PC-9 (cell line): ENCODE data around the gene COG3. TPM values are rescaled to one million over a fixed set of nuclear protein-coding genes. Genes with fewer than 3 reads are reported as not detected.

Experiments
- Bru-seq: library from RNA; stranded (reverse); fragments of 400-500 nt; gene quantifications from one replicate; lab custom pipeline; 2021; lab: Mats Ljungman, UMichigan
- BruChase-seq, 2 experiments: library from RNA; stranded (reverse); fragments of 400-500 nt; gene quantifications; one replicate each; lab custom pipeline; 2021; lab: Mats Ljungman, UMichigan
- BruUV-seq: library from RNA; stranded (reverse); fragments of 400-500 nt; replicated peaks from 2 replicates; lab custom pipeline; 2021; lab: Mats Ljungman, UMichigan
- CTCF ChIA-PET: fragments of 300-600 bp; sonication (Branson Sonifier 250); formaldehyde crosslinking; loops from one replicate; lab custom pipeline; 2022; ENCODE audit warnings: antibody characterized with exemption; lab: Charles Lee
- POLR2A ChIA-PET: fragments of 300-600 bp; sonication (Branson Sonifier 250); formaldehyde crosslinking; loops from one replicate; lab custom pipeline; 2022; ENCODE audit warnings: antibody characterized with exemption; ENCODE audit not compliant: unreplicated experiment; lab: Charles Lee
- DNase-seq, 2 experiments: peaks; one replicate each; pipeline versions ENCODE4 v3.0.0 to v3.0.0-alpha.2; 2015 to 2022; ENCODE audit warnings: mixed read lengths in 1 of 2
- H2AFZ ChIP-seq: fragments of 200-600 bp; sonication (generic); 2 replicates; pipeline ENCODE4 v1.8.1; 2017; ENCODE audit warnings: antibody characterized with exemption
- H3F3A ChIP-seq: fragments of 200-600 bp; sonication (generic); 2 replicates; pipeline ENCODE4 v1.8.1; 2017; ENCODE audit warnings: antibody characterized with exemption, mild to moderate bottlenecking, low read depth; ENCODE audit not compliant: insufficient read depth
- H3K27ac ChIP-seq: fragments of 200-600 bp; sonication (generic); 2 replicates; pipeline ENCODE4 v1.6.1; 2016; ENCODE audit warnings: mixed run types
- H3K27me3 ChIP-seq: fragments of 200-600 bp; sonication (generic); 2 replicates; pipeline ENCODE4 v1.6.1; 2016; ENCODE audit warnings: low read depth, mixed run types; ENCODE audit not compliant: insufficient read depth
- H3K36me3 ChIP-seq: fragments of 200-600 bp; sonication (generic); 2 replicates; pipeline ENCODE4 v1.6.1; 2016; ENCODE audit warnings: low read depth, mixed run types
- H3K4me1 ChIP-seq: fragments of 200-600 bp; sonication (generic); replicated peaks from 2 replicates; pipeline ENCODE4 v1.6.1; 2016; ENCODE audit warnings: mixed run types; ENCODE audit not compliant: insufficient read depth
- H3K4me2 ChIP-seq: fragments of 200-600 bp; sonication (generic); 2 replicates; pipeline ENCODE4 v1.6.1; 2017; ENCODE audit warnings: mixed run types
- H3K4me3 ChIP-seq: fragments of 200-600 bp; sonication (generic); 2 replicates; pipeline ENCODE4 v1.6.1; 2016; ENCODE audit warnings: mixed run types
- H3K79me2 ChIP-seq: fragments of 200-600 bp; sonication (generic); 2 replicates; pipeline ENCODE4 v1.6.1; 2017; ENCODE audit warnings: low read depth, mixed run types
- H3K9me2 ChIP-seq: fragments of 200-600 bp; sonication (generic); 2 replicates; pipeline ENCODE4 v1.8.1; 2017; ENCODE audit warnings: mild to moderate bottlenecking; ENCODE audit not compliant: insufficient read depth
- H3K9me3 ChIP-seq: fragments of 200-600 bp; sonication (generic); 2 replicates; pipeline ENCODE4 v1.8.1; 2016; ENCODE audit warnings: low read depth; ENCODE audit not compliant: insufficient read depth
- H4K20me1 ChIP-seq: fragments of 200-600 bp; sonication (generic); 2 replicates; pipeline ENCODE4 v1.8.1; 2017; ENCODE audit not compliant: insufficient read depth
- CTCF ChIP-seq: fragments of 200-600 bp; sonication (generic); conservative IDR thresholded peaks from 2 replicates; pipeline ENCODE4 v1.6.1; 2017; ENCODE audit warnings: mixed run types, antibody characterized with exemption, mild to moderate bottlenecking, moderate library complexity
- EZH2 ChIP-seq: fragments of 200-600 bp; sonication (generic); IDR thresholded peaks from 2 replicates; pipeline ENCODE4 v1.8.0; 2017; ENCODE audit warnings: antibody characterized with exemption, low read depth
- intact Hi-C: fragments of 100-400 bp; cut with micrococcal nuclease; formaldehyde crosslinking; loops from one replicate; pipeline ENCODE4 v1.10.0; 2022; ENCODE audit not compliant: unreplicated experiment
- long read RNA-seq: library from polyadenylated mRNA; stranded (forward); transcript quantifications from one replicate; pipeline ENCODE4 v2.0.0, GENCODE V29; 2022
- total RNA-seq: library from RNA; stranded (reverse); gene quantifications from 2 replicates; pipeline ENCODE4 v1.2.3, GENCODE V29; 2021

Gene COG3
- total RNA-seq: 20.4 and 22.3 TPM in 2 replicates
- Bru-seq, nascent RNA: percentile 88 among the genes with signal in this experiment
- percentile 88 among the genes with signal in this experiment for BruChase-seq, experiment 1, labeled RNA remaining after a 2-hour chase
- BruChase-seq, experiment 2, labeled RNA remaining after a 6-hour chase: percentile 81 among the genes with signal in this experiment
- long read RNA-seq, full-length matches to known transcripts: 10 of 20 reads
- long read RNA-seq, partial matches to known transcripts: 3 of 20 reads
- long read RNA-seq, other reads (novel, unspliced or antisense): 7 of 20 reads

- Histone ChIP-seq H3K4me1 (peaks cover 39% of the 10 kb centered on the region), H3K4me3 (peak within 1 kb of the TSS; percentile 83), H3K79me2 (peaks cover 51% of the 10 kb centered on the region), H3K27ac (peak within 1 kb of the TSS; percentile 75), H3K9me3 (no peaks in the 10 kb centered on the region), H3K4me2 (peak within 1 kb of the TSS; percentile 98), H2AFZ (peak within 1 kb of the TSS; percentile 85), H4K20me1 (peaks cover 36% of the 10 kb centered on the region), H3K36me3 (peaks cover 8% of the 10 kb centered on the region; the same call in 1 of the 2 replicates), H3K27me3 (no peaks in the 10 kb centered on the region), H3K9me2 (no peaks in the 10 kb centered on the region), H3F3A (peaks cover 13% of the 10 kb centered on the region; the same call in 1 of the 2 replicates)
- ChIA-PET POLR2A (interaction anchor here (0.7 kb wide), 2 partner anchors 71 to 132 kb away, joined by 3 to 15 read pairs; no protein-coding TSS in a partner anchor), CTCF (no interaction called here)
- no TSS peak for BruUV-seq
- TF ChIP-seq CTCF (no peak), EZH2 (no peak)
- intact Hi-C loops: loop anchor here (2.0 to 5.0 kb wide), 2 partner anchors 46 to 133 kb away; partner anchors contain the start of gene SLC25A30
- peak; percentile 92 to 95 for DNase-seq
Measured at GRCh38 chr13:45464687-45465453, at the start of gene COG3. TSS of gene COG3 (plus strand) at chr13:45464939. CDS start at chr13:45465037, 98 bp downstream.

GRCh38 chr13:45415112-45415511 lies 49.6 kb upstream of the COG3 start:
- no peaks in the 10 kb centered on the region for H4K20me1 ChIP-seq
- TF ChIP-seq EZH2 (no peak), CTCF (no peak)
- no peaks in the 10 kb centered on the region for H3K79me2 ChIP-seq
- no peaks in the 10 kb centered on the region for H3K27me3 ChIP-seq
- ChIA-PET POLR2A (interaction anchor here (0.6 to 0.7 kb wide), 4 partner anchors 74 to 979 kb away, joined by 3 to 7 read pairs (median 6); partner anchors contain the start of gene TPT1), CTCF (interaction anchor here (0.6 kb wide), 1 partner anchor 399 kb away, joined by 3 read pairs; no protein-coding TSS in a partner anchor)
- no peaks in the 10 kb centered on the region for H3K9me3 ChIP-seq
- no peaks in the 10 kb centered on the region for H3K36me3 ChIP-seq
- H3K27ac ChIP-seq: no peak overlapping the region
- no peaks in the 10 kb centered on the region for H3K9me2 ChIP-seq
- no peak overlapping the region for H3K4me3 ChIP-seq
- DNase-seq: no peak
- H3K4me2 ChIP-seq: no peak overlapping the region
- H2AFZ ChIP-seq: no peak overlapping the region
- H3K4me1 ChIP-seq: peaks cover 11% of the 10 kb centered on the region
- no TSS peak for BruUV-seq
- peaks cover 22% of the 10 kb centered on the region for H3F3A ChIP-seq
- intact Hi-C loops: no loop called here

- no peak for TF ChIP-seq CTCF
- no peak for TF ChIP-seq EZH2
- H3K9me3 ChIP-seq: no peaks in the 10 kb centered on the region
- H3K36me3 ChIP-seq: no peaks in the 10 kb centered on the region
- H3K9me2 ChIP-seq: no peaks in the 10 kb centered on the region
- peak overlapping the region; percentile 63 for H3K4me3 ChIP-seq
- H3K4me1 ChIP-seq: peaks cover 11% of the 10 kb centered on the region
- peak overlapping the region; percentile 84 for H2AFZ ChIP-seq
- no peaks in the 10 kb centered on the region for H3K27me3 ChIP-seq
- H3F3A ChIP-seq: peaks cover 22% of the 10 kb centered on the region
- intact Hi-C loops: no loop called here
- ChIA-PET POLR2A (interaction anchor here (0.6 kb wide), 1 partner anchor 74 kb away, joined by 3 read pairs; no protein-coding TSS in a partner anchor), CTCF (interaction anchor here (0.5 kb wide), 1 partner anchor 177 kb away, joined by 6 read pairs; no protein-coding TSS in a partner anchor)
- no TSS peak for BruUV-seq
- H3K79me2 ChIP-seq: no peaks in the 10 kb centered on the region
- peak overlapping the region; percentile 59 for H3K27ac ChIP-seq
- no peak for DNase-seq
- no peaks in the 10 kb centered on the region for H4K20me1 ChIP-seq
- peak overlapping the region; percentile 95 for H3K4me2 ChIP-seq
Measured at GRCh38 chr13:45416516-45417128, 48.1 kb upstream of the COG3 start.
